Measurements from ENCODE around the gene CRTC1. TPM values are rescaled to one million over a fixed set of nuclear protein-coding genes. Genes with fewer than 3 reads are reported as not detected.

The CRTC1 gene
- total RNA-seq = 1 to 10 TPM; 1.8 to 3.6 (median 2.1) TPM

GRCh38 chr19:18683109-18683957 is at the start of gene CRTC1:
TSS of gene CRTC1 (plus strand) at chr19:18683680. CDS start at chr19:18683703, 23 bp downstream.
- peak within 1 kb of the TSS; percentile 74 to 90 (median 88) for H3K27ac ChIP-seq
- H3K4me1 ChIP-seq = peaks cover 13 to 30% (median 22%) of the 10 kb centered on the region in 3 donors
- DNase-seq = peak; percentile 42
- TF ChIP-seq CTCF (IDR thresholded peaks at IDR 0.05) (peak in 1 of 6 experiments; percentile 5), POLR2A (IDR thresholded peaks at IDR 0.05) (peak in 2 of 4 donors; percentile 22 to 69)
- H3K36me3 ChIP-seq = no peaks in the 10 kb centered on the region
- no peaks in the 10 kb centered on the region for H3K9me3 ChIP-seq
- H3K4me3 ChIP-seq = peak within 1 kb of the TSS; percentile 39 to 84 (median 56)
- 4 to 12% methylated on average over 3 to 14 of the region's 93 CpGs for WGBS, 2 donors
- no peaks in the 10 kb centered on the region for H3K27me3 ChIP-seq
- intact Hi-C loops (cut with DNase I) = no loop called here

GRCh38 chr19:18634612-18635297 is 48.7 kb upstream of the CRTC1 start:
- no peak overlapping the region for H3K4me3 ChIP-seq
- no peak for TF ChIP-seq POLR2A (IDR thresholded peaks at IDR 0.05)
- TF ChIP-seq CTCF (IDR thresholded peaks at IDR 0.05) = no peak
- H3K36me3 ChIP-seq = no peaks in the 10 kb centered on the region
- no peaks in the 10 kb centered on the region for H3K9me3 ChIP-seq
- intact Hi-C loops (cut with DNase I) = no loop called here
- H3K27me3 ChIP-seq = peaks cover 0 to 4% (median 0%) of the 10 kb centered on the region in 4 donors
- peak overlapping the region; percentile 75 to 92 (median 87) for H3K27ac ChIP-seq
- peaks cover 23 to 51% (median 27%) of the 10 kb centered on the region in 3 donors for H3K4me1 ChIP-seq
- DNase-seq = no peak
- WGBS, 2 donors = 22 to 40% methylated on average over 9 to 12 of the region's 12 CpGs

GRCh38 chr19:18635831-18636182 is 47.7 kb upstream of the CRTC1 start:
- WGBS, 2 donors = 18 to 33% methylated on average over 2 to 6 of the region's 6 CpGs
- peaks cover 0 to 4% (median 0%) of the 10 kb centered on the region in 4 donors for H3K27me3 ChIP-seq
- peak overlapping the region; percentile 75 to 92 (median 87) for H3K27ac ChIP-seq
- H3K4me3 ChIP-seq = peak overlapping the region in 2 of 4 donors; percentile 79 to 91
- no peaks in the 10 kb centered on the region for H3K36me3 ChIP-seq
- no peak for DNase-seq
- no peaks in the 10 kb centered on the region for H3K9me3 ChIP-seq
- intact Hi-C loops (cut with DNase I) = no loop called here
- H3K4me1 ChIP-seq = peaks cover 23 to 52% (median 27%) of the 10 kb centered on the region in 3 donors
- TF ChIP-seq CTCF (IDR thresholded peaks at IDR 0.05) (no peak), POLR2A (IDR thresholded peaks at IDR 0.05) (no peak)

GRCh38 chr19:18636183-18636968 is 47.1 kb upstream of the CRTC1 start:
- Histone ChIP-seq H3K27ac (peak overlapping the region; percentile 75 to 92 (median 87)), H3K36me3 (no peaks in the 10 kb centered on the region), H3K4me1 (peaks cover 23 to 52% (median 27%) of the 10 kb centered on the region in 3 donors), H3K9me3 (no peaks in the 10 kb centered on the region), H3K4me3 (peak overlapping the region; percentile 69 to 91 (median 78)), H3K27me3 (peaks cover 0 to 4% (median 0%) of the 10 kb centered on the region in 4 donors)
- no peak for TF ChIP-seq POLR2A (IDR thresholded peaks at IDR 0.05)
- TF ChIP-seq CTCF (IDR thresholded peaks at IDR 0.05) = peak in 1 of 6 experiments; percentile 6
- WGBS, 2 donors = 1 to 2% methylated on average over 27 to 31 of the region's 44 CpGs
- intact Hi-C loops (cut with DNase I) = no loop called here
- peak; percentile 92 for DNase-seq
